ENCODE data around the gene RTL5. TPM values are rescaled to one million over a fixed set of nuclear protein-coding genes. Genes with fewer than 3 reads are reported as not detected.

RTL5 gene
- polyA plus RNA-seq, 1 of the 3 experiments (the other 2 are of a cell fraction) = 1.8 TPM

- H3K9ac ChIP-seq = no peak overlapping the region
- no peaks in the 10 kb centered on the region for H3K79me2 ChIP-seq (ENCODE audit: insufficient read depth)
- H4K20me1 ChIP-seq (ENCODE audit: insufficient read depth) = no peaks in the 10 kb centered on the region
- no peaks in the 10 kb centered on the region for H3K9me2 ChIP-seq
- no peaks in the 10 kb centered on the region for H3F3A ChIP-seq (replicated peaks; ENCODE audit: insufficient read depth)
- H3K36me3 ChIP-seq (replicated peaks in 1 of 2; ENCODE audit: control insufficient read depth in 1 of 2, insufficient read depth in 2 of 2, low read length in 1 of 2) = no peaks in the 10 kb centered on the region
- H3K4me2 ChIP-seq = no peak overlapping the region
- no peak overlapping the region for H3K4me3 ChIP-seq (ENCODE audit: low read depth in 2 of 2, low read length in 1 of 2)
- WGBS (ENCODE audit: low lambda C conversion rate) = 56% methylated on average over 4 of the region's 4 CpGs
- H2AFZ ChIP-seq (ENCODE audit: low read depth) = no peak overlapping the region
- H3K27ac ChIP-seq (ENCODE audit: low read depth in 2 of 2, low read length in 1 of 2) = no peak overlapping the region
- peaks cover 0 to 12% of the 10 kb centered on the region in 2 experiments; a peak in 1 of 4 replicates for H3K4me1 ChIP-seq (ENCODE audit: control insufficient read depth in 1 of 2, insufficient read depth in 2 of 2, low read depth in 1 of 2, low read length in 1 of 2)
- TF ChIP-seq FOXJ3 (CRISPR knock-in tag; IDR thresholded peaks at IDR 0.05) = no peak
- TF ChIP-seq MXI1 (IDR thresholded peaks at IDR 0.05; ENCODE audit: low read depth, low read length) = no peak
- no peak for TF ChIP-seq GATA2 (CRISPR knock-in tag; IDR thresholded peaks at IDR 0.05)
- no peaks in the 10 kb centered on the region; the same call in 1 of the 2 replicates for H3K27me3 ChIP-seq (ENCODE audit: insufficient read depth)
- no peak for DNase-seq
- ChIA-PET CTCF (interaction anchor here (1.0 kb wide), 1 partner anchor 25 kb away, joined by 5 read pairs; no protein-coding TSS in a partner anchor), POLR2A (no interaction called here)
- no peaks in the 10 kb centered on the region for H3K9me3 ChIP-seq
Measured at GRCh38 chrX:72101597-72102037, 30.1 kb downstream of the RTL5 start.

- H3K9ac ChIP-seq = no peak overlapping the region
- H3K27ac ChIP-seq (ENCODE audit: low read depth in 2 of 2, low read length in 1 of 2) = no peak overlapping the region
- no peaks in the 10 kb centered on the region for H3K9me2 ChIP-seq
- no peak overlapping the region for H3K4me2 ChIP-seq
- ChIA-PET POLR2A (no interaction called here), CTCF (interaction anchor here (1.0 kb wide), 1 partner anchor 25 kb away, joined by 5 read pairs; no protein-coding TSS in a partner anchor)
- no peaks in the 10 kb centered on the region for H3K9me3 ChIP-seq
- no peaks in the 10 kb centered on the region; the same call in 1 of the 2 replicates for H3K27me3 ChIP-seq (ENCODE audit: insufficient read depth)
- H3K79me2 ChIP-seq (ENCODE audit: insufficient read depth) = no peaks in the 10 kb centered on the region
- no peaks in the 10 kb centered on the region for H4K20me1 ChIP-seq (ENCODE audit: insufficient read depth)
- H3K4me3 ChIP-seq (ENCODE audit: low read depth in 2 of 2, low read length in 1 of 2) = no peak overlapping the region
- no peak for DNase-seq
- peaks cover 0 to 15% of the 10 kb centered on the region in 2 experiments; a peak in 1 of 4 replicates for H3K4me1 ChIP-seq (ENCODE audit: control insufficient read depth in 1 of 2, insufficient read depth in 2 of 2, low read depth in 1 of 2, low read length in 1 of 2)
- no peaks in the 10 kb centered on the region for H3K36me3 ChIP-seq (replicated peaks in 1 of 2; ENCODE audit: control insufficient read depth in 1 of 2, insufficient read depth in 2 of 2, low read length in 1 of 2)
- 70% methylated on average over 7 of the region's 9 CpGs for WGBS (ENCODE audit: low lambda C conversion rate)
- no peak overlapping the region for H2AFZ ChIP-seq (ENCODE audit: low read depth)
- no peaks in the 10 kb centered on the region for H3F3A ChIP-seq (replicated peaks; ENCODE audit: insufficient read depth)
- no peak for TF ChIP-seq NRF1 (IDR thresholded peaks at IDR 0.05; ENCODE audit: low read depth, low read length)
- TF ChIP-seq POLR2AphosphoS5 (IDR thresholded peaks at IDR 0.05; ENCODE audit: low read depth, low read length) = no peak
- no peak for TF ChIP-seq EZH2phosphoT487 (IDR thresholded peaks at IDR 0.05; ENCODE audit: borderline replicate concordance, low read depth)
- no peak for TF ChIP-seq TAF1 (IDR thresholded peaks at IDR 0.05; ENCODE audit: borderline replicate concordance, low read depth, low read length)
- TF ChIP-seq REST (IDR thresholded peaks at IDR 0.05; ENCODE audit: low read depth, low read length) = no peak
- no peak for TF ChIP-seq SIN3A (IDR thresholded peaks at IDR 0.05; ENCODE audit: borderline replicate concordance, low read depth, low read length)
- no peak for TF ChIP-seq EP300 (IDR thresholded peaks at IDR 0.05; ENCODE audit: borderline replicate concordance in 1 of 2, low read depth in 1 of 2, low read length in 1 of 2)
- TF ChIP-seq, protein P1, sequence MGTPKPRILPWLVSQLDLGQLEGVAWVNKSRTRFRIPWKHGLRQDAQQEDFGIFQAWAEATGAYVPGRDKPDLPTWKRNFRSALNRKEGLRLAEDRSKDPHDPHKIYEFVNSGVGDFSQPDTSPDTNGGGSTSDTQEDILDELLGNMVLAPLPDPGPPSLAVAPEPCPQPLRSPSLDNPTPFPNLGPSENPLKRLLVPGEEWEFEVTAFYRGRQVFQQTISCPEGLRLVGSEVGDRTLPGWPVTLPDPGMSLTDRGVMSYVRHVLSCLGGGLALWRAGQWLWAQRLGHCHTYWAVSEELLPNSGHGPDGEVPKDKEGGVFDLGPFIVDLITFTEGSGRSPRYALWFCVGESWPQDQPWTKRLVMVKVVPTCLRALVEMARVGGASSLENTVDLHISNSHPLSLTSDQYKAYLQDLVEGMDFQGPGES (IDR thresholded peaks at IDR 0.05; ENCODE audit: low read depth, low read length) = no peak
Measured at GRCh38 chrX:72100824-72101351, 30.8 kb downstream of the RTL5 start.
